Measurements from ENCODE around the gene SLAIN1.
A peak's percentile ranks its signal among the peaks of the same experiment; 100 is the strongest.
"Not testable (repeated sequence)": the region's sequence is repeated elsewhere in the genome, so short reads cannot be mapped to it uniquely, and the experiment has no call there.

SLAIN1 gene

GRCh38 chr13:77697217-77698103, at the start of gene SLAIN1:
SLAIN1 (plus strand) TSS chr13:77697687; CDS start chr13:77697914, 227 bp downstream.
- DNase-seq (ENCODE audit: low read depth): peak; percentile 63

- DNase-seq (ENCODE audit: low read depth): no peak
These were observed 47.1 kb upstream of the SLAIN1 start for GRCh38 chr13:77650409-77650808.

- DNase-seq (ENCODE audit: low read depth): no peak
These were observed 44.2 kb upstream of the SLAIN1 start for GRCh38 chr13:77653301-77653700.

- not testable (repeated sequence) for DNase-seq (ENCODE audit: low read depth)
These were observed 37.5 kb upstream of the SLAIN1 start for GRCh38 chr13:77660016-77660415.

GRCh38 chr13:77660841-77661250, 36.6 kb upstream of the SLAIN1 start:
- no peak for DNase-seq (ENCODE audit: low read depth)

GRCh38 chr13:77662301-77662700, 35.2 kb upstream of the SLAIN1 start:
- DNase-seq (ENCODE audit: low read depth): not testable (repeated sequence)

GRCh38 chr13:77662831-77663230, 34.7 kb upstream of the SLAIN1 start:
- DNase-seq (ENCODE audit: low read depth): not testable (repeated sequence)

GRCh38 chr13:77674852-77675251, 22.6 kb upstream of the SLAIN1 start:
- no peak for DNase-seq (ENCODE audit: low read depth)

GRCh38 chr13:77678691-77679235, 18.7 kb upstream of the SLAIN1 start:
- DNase-seq (ENCODE audit: low read depth): no peak

- DNase-seq (ENCODE audit: low read depth): no peak
These were observed 9.7 kb upstream of the SLAIN1 start for GRCh38 chr13:77687799-77688198.

- DNase-seq (ENCODE audit: low read depth): no peak
These were observed 5.6 kb upstream of the SLAIN1 start for GRCh38 chr13:77691871-77692270.

- no peak for DNase-seq (ENCODE audit: low read depth)
These were observed 4.6 kb upstream of the SLAIN1 start for GRCh38 chr13:77692746-77693448.

- no peak for DNase-seq (ENCODE audit: low read depth)
These were observed 4.0 kb upstream of the SLAIN1 start for GRCh38 chr13:77693449-77693940.

- DNase-seq (ENCODE audit: low read depth): no peak
These were observed 1.2 kb upstream of the SLAIN1 start for GRCh38 chr13:77696006-77696878.

- no peak for DNase-seq (ENCODE audit: low read depth)
These were observed 639 bp upstream of the SLAIN1 start for GRCh38 chr13:77696879-77697216.

- no peak for DNase-seq (ENCODE audit: low read depth)
These were observed 943 bp downstream of the SLAIN1 start for GRCh38 chr13:77698201-77699058.

GRCh38 chr13:77699059-77699680, 1.7 kb downstream of the SLAIN1 start:
- no peak for DNase-seq (ENCODE audit: low read depth)

GRCh38 chr13:77701305-77701704, 3.8 kb downstream of the SLAIN1 start:
- DNase-seq (ENCODE audit: low read depth): no peak

GRCh38 chr13:77702366-77702765, 4.9 kb downstream of the SLAIN1 start:
- DNase-seq (ENCODE audit: low read depth): no peak

- DNase-seq (ENCODE audit: low read depth): no peak
These were observed 5.9 kb downstream of the SLAIN1 start for GRCh38 chr13:77703408-77703807.

All from stimulated activated CD8-positive, alpha-beta memory T cell treated with anti-CD3 and anti-CD28 coated beads, Interleukin-15, amount 100 ng/mL, for 1 hour (primary cell).